ENCODE data around the gene MFSD12.

Gene MFSD12

DNA sequence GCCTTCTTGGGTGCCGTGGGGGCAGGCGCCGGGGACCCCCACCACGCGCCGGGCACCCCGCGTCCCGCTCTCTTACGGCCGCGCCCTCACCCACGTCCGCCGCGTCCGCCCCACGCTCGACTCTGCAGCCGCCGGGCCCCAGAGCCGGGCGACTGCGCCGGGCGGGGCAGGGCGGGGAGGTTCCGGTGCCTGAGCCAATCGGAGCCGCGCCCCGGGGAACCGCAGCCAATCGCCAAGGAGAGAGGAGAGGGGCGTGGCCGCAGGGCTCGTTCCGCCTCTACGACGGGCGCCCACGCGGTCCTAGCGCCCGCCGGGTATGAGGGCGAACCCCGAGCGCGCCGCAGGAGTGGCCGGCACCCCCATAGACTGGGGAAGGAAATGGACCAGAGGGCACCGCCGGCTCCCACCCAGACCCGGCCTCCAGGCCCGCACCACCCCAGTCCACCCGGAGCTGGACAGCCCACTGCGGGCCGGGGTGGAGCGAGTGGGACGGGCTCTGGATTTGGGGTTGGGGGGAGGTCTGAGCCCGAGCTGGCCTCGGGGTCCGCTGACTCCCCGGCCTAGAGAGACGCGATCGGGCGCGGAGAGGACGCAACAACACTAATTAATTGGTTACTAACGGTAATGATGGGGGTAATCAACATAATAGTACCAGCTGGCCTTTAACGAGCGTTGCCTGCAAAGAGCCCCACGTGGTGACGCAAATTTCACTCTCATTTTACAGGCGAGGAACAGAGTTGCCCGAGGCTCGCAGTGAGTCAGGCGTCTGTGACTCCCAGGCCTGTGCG, at the start of gene MFSD12:
TSS of gene MFSD12 (minus strand) at position 126 of the 788 bp plus-strand sequence. CDS start 183 bp downstream, outside the sequence.
- peak; percentile 92 for DNase-seq (ENCODE audit: low read depth, low spot score)

- DNase-seq (ENCODE audit: low read depth, low spot score), result peak; percentile 55
Observed at GRCh38 chr19:3606690-3607289, 49.4 kb upstream of the MFSD12 start, which contains the start of gene TBXA2R. Gene TBXA2R, minus strand, starts transcription at chr19:3606875. Its CDS starts 6,241 bp downstream, at chr19:3600634.

DNA sequence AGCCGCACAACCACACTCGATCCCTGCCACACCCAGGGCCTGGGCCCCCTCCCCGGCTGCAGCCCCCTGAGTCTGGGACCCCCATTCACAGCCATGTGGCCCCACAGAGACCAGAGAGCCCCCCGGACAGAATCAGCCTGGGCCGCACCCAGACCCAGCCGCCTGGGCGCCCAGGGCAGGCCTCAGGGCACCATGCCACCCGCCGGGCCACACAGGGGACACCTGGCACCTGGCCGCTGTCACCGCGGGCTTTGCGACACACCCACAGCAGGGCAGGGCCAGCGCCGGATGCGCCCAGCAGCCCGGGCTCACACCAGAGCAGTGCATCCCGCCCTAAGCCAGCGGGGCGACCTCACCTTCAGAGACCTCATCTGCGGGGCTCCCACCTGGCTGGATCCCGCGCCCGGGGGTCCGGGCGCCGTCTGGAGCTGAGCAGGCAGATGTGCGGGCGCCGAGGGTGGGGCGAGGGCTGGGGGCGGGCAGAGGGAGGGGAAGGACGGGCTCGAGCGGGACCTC, 48.8 kb upstream of the MFSD12 start:
- DNase-seq (ENCODE audit: low read depth, low spot score), result no peak

DNA sequence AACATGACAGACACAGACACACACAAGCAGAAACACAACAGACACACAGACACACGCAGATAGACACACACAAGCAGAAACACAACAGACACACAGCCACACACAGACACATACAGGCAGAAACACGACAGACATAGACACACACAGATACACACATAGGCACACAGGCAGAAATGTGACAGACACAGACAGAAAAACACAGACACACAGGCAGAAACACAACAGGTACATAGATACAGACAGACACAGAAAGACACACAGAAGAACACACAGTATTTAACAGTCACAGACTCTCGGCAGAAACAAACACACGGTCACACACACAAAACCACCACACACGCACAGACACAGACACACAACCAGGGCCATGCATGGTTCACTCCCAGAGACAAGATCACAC, 48.4 kb upstream of the MFSD12 start:
- DNase-seq (ENCODE audit: low read depth, low spot score), result no peak

DNA sequence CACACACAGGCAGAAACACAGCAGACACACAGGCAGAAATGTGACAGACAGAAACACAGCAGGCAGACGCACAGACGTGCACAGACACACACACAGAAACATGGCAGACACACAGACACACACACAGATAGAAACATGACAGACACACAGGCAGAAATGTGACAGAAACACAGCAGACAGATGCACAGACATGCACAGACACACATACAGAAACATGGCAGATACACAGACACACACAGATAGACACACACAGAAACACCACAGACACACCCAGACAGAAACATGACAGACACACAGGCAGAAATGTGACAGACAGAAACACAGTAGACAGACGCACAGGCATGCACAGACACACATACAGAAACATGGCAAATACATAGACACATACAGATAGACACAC, 48.0 kb upstream of the MFSD12 start:
- no peak for DNase-seq (ENCODE audit: low read depth, low spot score)

- no peak for DNase-seq (ENCODE audit: low read depth, low spot score)
Observed at GRCh38 chr19:3604987-3605343, 47.6 kb upstream of the MFSD12 start.

- DNase-seq (ENCODE audit: low read depth, low spot score), result no peak
Observed at GRCh38 chr19:3604227-3604986, 47.0 kb upstream of the MFSD12 start.

GRCh38 chr19:3603121-3603811, 45.9 kb upstream of the MFSD12 start:
- DNase-seq (ENCODE audit: low read depth, low spot score), result peak; percentile 68

- no peak for DNase-seq (ENCODE audit: low read depth, low spot score)
Observed at GRCh38 chr19:3601021-3601420, 43.6 kb upstream of the MFSD12 start.

GRCh38 chr19:3599776-3600187, 42.4 kb upstream of the MFSD12 start:
- peak; percentile 57 for DNase-seq (ENCODE audit: low read depth, low spot score)

- no peak for DNase-seq (ENCODE audit: low read depth, low spot score)
Observed at GRCh38 chr19:3595521-3596061, 38.2 kb upstream of the MFSD12 start.

DNA sequence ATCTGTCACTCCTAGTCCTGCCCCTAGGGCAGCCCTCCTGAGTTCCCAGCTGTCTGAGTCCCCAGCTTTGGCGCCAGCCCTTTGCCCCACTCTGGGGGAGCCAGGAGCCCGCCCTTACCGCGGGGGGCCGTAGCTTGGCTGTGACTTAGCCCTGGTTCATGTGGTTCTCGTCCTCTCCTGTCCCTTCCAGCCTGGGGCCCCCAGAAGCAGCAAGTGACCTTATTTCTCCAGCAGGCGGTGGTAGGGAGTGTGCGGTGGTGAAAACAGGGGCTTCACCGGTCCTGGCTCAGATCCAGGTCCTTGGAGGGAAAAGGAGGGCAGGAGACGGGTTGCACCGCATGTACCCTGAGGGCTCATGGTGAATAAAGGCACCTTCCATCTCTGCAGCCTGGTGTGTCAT, 35.8 kb upstream of the MFSD12 start:
- DNase-seq (ENCODE audit: low read depth, low spot score), result peak; percentile 55

GRCh38 chr19:3591876-3592613, 34.7 kb upstream of the MFSD12 start:
- DNase-seq (ENCODE audit: low read depth, low spot score), result no peak

- DNase-seq (ENCODE audit: low read depth, low spot score), result no peak
Observed at GRCh38 chr19:3590991-3591659, 33.7 kb upstream of the MFSD12 start.

DNA sequence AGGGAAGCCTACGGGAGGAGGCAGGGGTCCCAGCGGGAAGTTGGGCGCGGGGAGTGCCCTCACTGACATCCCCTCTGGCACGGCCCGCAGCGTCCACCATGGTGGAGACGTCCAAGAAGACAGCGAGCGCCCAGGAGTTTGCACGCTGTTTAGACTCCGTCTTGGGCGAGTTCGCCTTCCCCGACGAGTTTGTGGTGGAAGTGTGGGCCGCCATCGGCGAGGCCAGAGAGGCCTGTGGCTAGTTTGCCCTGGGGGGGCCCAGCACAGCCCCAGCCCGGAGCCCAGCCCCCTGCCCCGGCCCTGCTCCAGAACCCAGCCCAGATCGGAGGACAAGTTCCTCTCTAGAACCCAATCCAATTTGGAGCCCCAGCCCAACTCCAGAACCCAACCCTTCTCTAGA, 32.6 kb upstream of the MFSD12 start:
- DNase-seq (ENCODE audit: low read depth, low spot score), result no peak

- no peak for DNase-seq (ENCODE audit: low read depth, low spot score)
Observed at GRCh38 chr19:3589439-3589838, 32.1 kb upstream of the MFSD12 start.

DNA sequence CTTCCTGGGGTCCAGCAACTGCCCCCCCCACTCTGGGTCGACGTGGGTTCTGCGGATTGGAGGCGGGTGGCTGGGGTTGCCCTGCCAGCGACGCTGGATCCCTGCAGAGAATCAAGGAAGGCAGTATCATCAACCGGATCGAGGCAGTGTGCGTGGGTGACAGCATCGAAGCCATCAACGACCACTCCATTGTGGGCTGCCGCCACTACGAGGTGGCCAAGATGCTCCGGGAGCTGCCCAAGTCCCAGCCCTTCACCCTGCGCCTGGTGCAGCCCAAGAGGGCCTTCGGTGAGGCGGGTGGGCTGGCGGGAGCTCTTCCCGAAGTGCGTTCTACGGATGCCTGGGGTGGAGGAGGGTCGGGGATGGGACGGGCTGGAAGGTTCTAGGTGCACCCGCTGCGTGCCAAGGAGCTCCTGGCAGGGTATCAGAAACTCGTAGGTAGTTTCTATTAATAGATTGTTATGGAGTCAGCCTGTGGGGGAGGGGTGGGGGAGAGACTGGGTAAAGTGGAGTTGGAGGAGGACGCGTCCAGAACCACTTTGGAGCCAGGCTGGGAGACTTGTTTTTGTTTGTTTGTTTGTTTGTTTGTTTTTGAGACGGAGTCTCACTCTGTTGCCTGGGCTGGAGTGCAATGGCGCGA, 29.4 kb upstream of the MFSD12 start:
- no peak for DNase-seq (ENCODE audit: low read depth, low spot score)

DNA sequence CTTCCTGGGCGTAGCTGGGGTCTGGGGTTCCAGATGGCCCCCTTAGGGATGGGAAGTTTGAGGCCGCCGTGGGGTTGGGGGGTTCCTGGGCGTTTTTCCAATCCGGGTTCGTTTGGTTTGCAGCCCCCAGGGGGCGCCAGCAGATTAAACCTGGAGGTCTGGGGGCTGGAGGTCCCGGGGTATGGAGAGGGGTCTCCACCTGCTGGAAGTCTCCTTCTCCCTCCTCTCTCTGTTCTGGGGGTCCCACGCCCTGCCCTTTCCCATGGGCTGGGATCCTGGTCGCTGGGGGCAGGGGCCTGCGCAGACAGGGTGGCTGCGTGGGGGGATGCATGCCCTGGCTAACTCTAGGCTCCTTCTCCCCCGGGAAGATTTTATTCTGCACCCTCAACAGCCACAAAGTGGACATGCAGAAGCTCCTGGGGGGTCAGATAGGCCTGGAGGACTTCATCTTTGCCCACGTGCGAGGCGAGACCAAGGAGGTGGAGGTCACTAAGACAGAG, 28.8 kb upstream of the MFSD12 start:
- peak; percentile 47 for DNase-seq (ENCODE audit: low read depth, low spot score)
